T-helper 2 cell (primary cell): ENCODE data around the gene STBD1.

Experiments
- DNase-seq, 5 experiments: peaks; one replicate each; pipeline versions ENCODE4 v3.0.0 to v3.0.0-alpha.2; 2012 to 2022

Gene STBD1

DNA sequence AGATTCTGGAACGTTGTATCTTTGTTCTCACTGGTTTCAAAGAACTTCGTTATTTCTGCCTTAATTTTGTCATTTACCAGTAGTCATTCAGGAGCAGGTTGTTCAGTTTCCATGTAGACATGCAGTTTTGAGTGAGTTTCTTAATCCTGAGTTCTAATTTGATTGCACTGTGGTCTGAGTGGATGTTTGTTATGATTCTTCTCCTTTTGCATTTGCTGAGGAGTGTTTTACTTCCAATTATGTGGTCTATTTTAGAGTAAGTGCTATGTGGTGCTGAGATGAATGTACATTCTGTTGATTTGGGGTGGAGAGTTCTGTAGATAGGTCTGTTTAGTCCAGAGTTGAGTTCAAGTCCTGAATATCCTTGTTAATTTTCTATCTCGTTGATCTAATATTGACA, 18.7 kb upstream of the STBD1 start:
- DNase-seq = peak in 1 of 5 experiments; percentile 4

GRCh38 chr4:76292730-76293129, 13.8 kb upstream of the STBD1 start:
- DNase-seq = no peak

DNA sequence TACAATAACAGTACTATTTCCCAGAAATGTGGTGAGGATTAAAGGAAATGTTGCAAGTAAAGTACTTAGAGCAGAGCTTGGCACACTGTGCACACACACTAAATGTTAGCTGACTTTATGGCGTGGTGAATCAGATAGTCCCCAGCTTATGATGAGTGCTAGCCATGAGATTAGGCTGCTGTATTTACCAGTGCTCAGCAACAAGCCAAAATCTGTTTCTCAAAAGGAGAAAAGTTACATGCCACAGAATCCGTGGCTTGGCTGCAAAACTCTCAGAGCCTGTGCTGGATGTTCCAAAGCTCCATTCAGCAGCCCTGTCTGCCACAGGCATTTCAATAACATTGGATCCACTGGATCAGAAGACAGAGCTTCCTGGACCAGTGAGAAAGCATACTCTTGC, 12.8 kb upstream of the STBD1 start:
- no peak for DNase-seq

- DNase-seq = no peak
Measured at GRCh38 chr4:76296286-76296820, 10.2 kb upstream of the STBD1 start.

DNA sequence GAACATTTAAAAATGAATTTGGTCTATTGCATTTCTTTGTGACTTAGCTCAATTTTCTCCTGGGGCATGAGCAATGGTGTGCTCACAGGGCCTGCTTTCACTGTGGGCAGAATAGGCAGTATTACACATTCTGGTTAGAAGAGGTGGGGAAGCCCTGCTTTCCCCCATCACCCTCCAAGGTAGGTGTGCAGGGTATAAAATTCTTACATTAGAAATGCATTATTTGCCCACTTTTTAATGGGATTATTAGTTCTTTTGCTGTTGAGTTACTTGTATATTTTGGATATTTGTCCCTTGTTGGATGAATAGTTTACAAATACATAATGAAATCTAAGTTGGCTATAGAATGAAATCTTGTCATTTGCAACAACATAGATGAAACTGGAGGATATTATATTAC, 8.3 kb upstream of the STBD1 start:
- DNase-seq = no peak

DNA sequence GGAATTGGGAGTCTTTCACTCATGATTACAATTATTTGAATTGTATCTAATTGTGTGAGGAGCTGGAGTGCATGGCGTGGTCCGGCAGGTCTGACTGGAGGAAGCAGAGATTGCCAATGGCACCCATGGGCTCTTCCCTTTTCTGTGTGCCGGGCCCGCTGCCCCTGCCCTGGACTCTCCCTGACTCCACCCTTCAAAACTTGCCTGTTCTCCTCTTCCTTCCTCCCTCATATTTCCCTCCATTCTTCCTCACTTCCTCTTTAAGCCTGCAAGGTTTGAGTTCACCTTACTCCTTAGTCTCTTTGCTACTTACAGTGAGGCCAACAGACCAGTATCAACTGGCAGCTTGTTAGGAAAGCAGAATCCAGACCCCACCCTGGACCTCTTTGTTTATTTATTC, 6.5 kb upstream of the STBD1 start:
- DNase-seq = no peak

GRCh38 chr4:76301068-76301774, 5.3 kb upstream of the STBD1 start:
- peak in 1 of 5 experiments; percentile 91 for DNase-seq

DNA sequence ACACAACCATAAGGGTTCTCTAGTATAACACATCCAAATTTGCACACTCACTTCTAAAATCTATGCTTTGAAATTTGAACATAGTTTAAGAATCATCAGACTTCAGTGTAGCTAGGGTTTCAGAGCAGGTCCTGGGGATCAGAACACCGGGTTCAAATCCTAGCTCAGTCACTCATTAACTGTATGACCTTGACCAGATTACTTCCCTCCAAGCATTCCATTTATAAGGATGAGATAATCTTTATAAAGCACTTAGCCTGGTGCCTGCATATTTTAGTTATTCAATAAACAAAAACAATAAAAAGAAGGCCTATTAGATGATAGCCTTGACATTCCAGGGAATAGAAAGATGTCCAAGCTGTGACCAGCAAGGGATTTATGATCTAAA, 4.8 kb upstream of the STBD1 start:
- DNase-seq = no peak

DNA sequence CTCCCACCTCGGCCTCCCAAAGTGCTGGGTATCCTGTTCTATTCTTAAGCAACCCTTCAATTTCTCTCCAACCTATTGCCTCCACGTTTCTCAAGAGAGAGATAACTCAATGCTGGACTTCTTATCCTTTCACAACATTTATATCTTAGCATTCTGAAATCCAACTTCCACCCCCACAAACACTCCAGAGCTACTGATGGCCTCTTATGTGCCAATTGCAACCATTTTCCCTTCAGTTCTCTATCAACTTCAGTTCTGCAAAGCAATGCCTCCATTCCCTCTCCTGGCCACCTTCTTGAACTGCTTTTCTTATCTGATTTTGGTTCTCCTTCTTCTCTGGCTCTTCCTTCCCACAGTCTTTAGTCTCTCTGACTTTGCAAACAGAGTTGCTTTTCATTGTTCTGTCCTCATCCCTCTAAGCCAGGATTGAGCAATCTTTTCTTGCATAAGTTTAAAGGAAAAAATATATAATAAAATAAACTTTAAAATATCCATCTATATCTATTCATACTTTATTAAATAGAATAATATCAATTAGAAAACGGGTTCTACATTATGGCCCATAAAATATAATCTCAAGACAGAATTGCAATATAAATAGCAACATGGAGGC, 3.6 kb upstream of the STBD1 start:
- DNase-seq = no peak

DNA sequence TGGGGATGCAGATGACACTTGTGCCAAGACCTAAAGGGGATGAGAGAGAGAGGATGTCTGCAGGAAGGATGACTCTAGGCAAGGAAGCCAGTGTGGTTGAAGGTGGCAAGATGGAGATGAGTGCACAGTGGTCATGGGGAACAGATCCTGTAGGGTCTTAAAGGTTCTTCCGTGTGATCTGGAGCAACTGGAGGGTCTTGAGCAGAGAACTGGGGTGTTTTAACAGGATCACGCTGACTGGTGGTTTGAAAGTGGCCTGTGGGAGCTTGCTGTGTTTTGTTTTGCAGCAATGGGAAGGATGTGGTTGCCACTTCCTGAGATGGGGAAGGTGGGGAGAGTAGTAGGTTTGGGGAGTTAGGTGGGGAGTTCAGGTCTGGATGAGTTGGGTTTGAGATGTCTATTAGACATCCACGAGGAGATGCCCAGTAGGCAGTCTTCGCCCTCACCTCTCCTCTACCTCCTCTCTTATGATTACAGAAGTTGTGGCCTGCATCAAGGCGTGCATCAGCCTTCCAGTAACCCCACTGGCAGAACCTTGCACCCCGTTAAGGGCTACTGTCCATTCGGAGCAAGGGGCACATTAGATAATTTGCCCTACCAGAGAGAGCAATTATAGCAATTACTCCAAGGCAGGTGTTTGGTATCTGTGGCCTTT, 1.4 kb upstream of the STBD1 start:
- DNase-seq = peak in 2 of 5 experiments; percentile 22 to 71

DNA sequence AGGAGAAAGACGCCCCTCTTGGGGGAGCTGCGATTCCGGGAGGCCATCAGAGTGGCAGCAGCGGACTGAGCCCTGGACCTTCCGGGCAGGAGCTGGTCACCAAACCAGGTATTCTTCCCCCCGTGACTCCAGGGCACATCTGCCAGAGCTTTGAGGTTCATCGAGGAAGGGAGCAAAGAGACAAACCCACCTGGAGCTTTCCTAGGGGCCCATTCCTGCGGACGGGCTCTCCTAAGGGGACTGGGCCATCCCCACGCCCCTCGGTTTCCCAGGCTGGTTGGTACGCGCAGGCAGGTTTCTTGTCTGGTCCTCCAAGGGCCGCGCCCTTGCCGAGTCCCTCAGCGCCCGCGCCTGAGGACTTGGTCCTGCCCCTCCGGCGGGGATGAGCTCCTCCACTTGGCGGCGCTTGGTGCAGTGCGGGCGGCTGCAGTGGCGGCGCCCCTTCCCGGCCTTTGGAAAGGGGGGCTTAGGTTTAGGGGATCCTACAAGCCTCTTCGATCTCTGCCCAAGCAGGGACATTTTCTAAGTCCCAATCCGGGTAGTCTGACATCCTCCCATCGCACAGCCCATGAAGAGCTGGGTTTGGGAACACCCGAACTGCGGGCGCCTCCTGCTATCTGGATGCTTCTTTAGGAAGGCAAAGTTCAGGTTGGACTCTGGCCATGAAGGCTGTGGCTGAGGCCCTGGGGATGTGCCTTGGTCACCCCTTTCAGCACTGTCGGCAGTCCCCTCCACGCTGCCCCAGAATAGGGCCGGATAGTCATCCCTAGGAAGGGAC, 538 bp downstream of the STBD1 start:
- peak in 1 of 5 experiments; percentile 35 for DNase-seq

- DNase-seq = no peak
Measured at GRCh38 chr4:76307660-76308014, 1.1 kb downstream of the STBD1 start.

DNA sequence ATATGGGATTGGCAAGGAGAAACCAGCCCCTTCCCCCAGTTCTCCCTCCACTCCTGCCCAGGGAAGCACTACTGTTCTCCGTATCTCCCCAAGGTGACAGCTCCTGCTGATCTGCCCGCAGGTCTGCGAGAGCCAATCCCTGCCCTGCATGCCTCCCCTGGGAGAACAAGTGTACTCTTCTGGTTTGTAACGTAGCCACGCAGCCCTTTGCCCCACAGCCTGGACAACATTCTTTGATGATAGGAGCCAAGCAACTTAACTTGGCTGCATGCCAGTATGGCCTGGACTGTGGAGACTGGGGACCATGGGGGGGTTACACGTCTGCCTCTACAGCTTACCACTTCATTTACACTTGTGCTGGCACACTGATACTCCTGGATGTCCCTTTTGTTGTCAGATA, 2.0 kb downstream of the STBD1 start:
- no peak for DNase-seq

- DNase-seq = no peak
Measured at GRCh38 chr4:76309939-76310550, 3.5 kb downstream of the STBD1 start.

DNA sequence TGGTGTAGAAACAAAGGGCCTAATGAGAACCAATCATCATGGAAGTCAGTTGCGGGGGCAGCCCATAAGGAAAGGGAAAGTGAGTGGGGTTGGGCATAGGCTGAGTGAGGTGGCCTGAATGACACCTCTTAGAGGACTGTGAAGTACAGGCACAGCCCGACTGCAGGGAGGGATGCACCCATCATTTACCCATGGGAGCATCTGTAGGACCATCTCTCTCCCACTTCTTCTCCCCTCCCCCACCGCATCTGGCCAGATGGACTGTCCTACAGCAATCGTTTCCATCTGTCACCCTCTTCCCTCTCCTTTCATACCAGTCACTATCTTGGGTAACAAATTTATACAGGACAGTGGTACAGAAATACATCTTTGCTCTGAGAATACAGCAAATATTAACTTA, 4.2 kb downstream of the STBD1 start:
- no peak for DNase-seq

DNA sequence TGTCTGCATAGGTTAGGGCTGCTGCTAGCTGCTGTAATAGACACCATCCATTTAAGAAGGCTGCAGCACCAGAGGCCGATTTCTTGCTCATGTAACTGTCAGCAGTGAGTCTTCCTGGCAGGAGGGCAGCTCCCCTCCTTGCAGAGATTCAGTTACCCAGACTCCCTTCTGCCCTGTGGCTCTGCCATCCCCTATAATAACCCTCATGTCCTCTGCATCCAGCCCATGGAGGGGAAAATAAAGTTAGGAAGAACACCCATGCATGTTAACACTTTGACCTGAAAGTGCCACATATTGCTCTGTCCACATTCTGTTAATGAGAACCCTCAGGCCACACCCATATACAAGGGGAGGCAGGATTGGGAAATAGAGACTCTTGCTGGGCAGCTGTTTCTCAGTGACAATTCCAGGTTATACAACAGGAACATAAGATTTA, 5.4 kb downstream of the STBD1 start:
- DNase-seq = no peak

DNA sequence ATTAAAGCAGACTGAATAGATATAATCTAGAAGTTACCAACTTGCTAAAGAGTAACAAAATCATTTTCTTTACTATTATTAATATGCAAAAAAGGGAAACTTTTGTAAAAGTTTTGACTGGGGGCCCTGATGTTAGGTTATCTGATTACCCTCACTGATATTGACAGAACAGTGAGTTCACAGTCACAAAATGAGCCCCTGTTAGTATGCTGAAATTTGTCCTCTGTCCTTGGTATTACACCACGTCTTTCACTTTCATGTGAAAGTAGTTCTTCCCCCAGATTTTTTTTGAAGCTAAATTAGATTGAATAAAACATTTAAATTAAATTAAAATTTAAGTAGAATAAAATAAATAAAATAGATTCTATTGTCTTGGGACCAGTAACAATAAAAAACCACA, 5.9 kb downstream of the STBD1 start:
- DNase-seq = no peak

GRCh38 chr4:76313547-76313946, 7.0 kb downstream of the STBD1 start:
- DNase-seq = no peak

- no peak for DNase-seq
Measured at GRCh38 chr4:76315267-76315918, 8.9 kb downstream of the STBD1 start.

DNA sequence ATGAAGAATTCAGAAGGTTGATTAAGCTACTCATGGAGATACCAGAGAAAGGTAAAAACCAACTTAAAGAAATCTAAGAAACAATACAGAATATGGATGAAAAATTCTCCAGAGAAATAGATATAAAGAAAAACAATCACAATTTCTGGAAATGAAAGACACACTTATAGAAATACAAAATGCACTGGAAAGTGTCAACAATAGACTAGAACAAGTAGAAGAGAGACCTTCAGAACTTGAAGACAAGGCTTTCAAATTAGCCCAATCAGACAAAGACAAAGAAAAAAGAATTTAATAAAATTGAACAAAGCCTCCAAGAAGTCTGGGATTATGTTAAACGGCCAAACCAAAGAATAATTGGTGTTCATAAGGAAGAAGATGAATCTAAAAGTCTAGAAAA, 9.6 kb downstream of the STBD1 start:
- no peak for DNase-seq

DNA sequence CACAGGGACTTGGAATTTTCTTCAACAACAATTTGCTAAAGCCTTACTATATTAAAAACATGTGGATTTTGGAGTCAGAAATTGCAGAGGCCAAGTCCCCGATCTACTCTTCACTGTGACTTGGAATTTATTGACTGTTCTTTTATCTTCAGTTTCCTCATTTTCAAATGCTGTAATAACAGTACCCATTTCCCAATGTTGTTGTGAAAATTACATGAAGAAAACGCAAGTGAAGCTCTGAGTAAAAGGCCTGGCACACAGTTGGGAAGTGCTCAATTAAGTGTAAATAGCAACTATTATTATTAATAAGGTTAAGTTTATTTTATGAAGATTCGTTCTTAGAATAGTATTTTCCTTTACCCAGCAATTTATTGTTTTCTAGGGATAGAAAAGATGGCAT, 15.7 kb downstream of the STBD1 start:
- DNase-seq = no peak

DNA sequence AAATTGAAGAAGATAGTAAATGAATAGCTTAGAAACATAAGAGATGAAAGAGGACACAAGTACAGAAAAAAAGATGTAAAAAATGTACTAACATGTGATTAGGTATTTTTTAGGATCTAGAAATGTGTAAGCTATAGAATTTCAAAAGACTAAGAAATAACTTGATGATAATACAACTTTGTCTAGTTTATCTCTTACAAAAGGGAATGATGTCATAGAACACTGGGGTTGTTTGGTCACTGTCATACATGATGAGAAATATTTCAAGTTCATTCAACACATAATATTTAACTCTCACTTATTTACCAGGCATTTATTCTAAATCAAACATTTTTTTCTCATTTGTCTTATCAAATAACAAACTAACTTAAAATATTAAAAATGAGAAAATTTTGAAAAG, 18.5 kb downstream of the STBD1 start:
- no peak for DNase-seq
